Measurements from ENCODE around the gene CLDN14.
A peak's percentile ranks its signal among the peaks of the same experiment; 100 is the strongest.

The CLDN14 gene

DNA sequence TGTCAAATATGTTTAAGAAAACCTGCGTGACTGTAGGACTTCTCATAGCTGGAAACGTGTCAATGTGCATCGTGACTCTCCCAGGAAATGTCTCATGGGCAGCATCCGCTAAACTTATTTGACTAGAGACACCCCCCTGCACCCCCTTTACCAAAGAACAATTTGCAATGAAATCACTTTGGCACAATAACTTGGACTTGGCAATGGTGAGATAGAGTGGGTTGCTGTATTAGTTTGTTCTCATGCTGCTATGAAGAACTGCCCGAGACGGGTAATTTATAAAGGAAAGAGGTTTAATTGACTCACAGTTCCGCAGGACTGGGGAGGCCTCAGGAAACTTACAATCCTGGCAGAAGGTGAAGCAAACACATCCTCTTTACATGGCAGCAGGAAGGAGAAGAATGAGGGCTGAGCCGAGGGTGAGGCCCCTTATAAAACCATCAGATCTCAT, 13.8 kb downstream of the CLDN14 start:
- DNase-seq = no peak

DNA sequence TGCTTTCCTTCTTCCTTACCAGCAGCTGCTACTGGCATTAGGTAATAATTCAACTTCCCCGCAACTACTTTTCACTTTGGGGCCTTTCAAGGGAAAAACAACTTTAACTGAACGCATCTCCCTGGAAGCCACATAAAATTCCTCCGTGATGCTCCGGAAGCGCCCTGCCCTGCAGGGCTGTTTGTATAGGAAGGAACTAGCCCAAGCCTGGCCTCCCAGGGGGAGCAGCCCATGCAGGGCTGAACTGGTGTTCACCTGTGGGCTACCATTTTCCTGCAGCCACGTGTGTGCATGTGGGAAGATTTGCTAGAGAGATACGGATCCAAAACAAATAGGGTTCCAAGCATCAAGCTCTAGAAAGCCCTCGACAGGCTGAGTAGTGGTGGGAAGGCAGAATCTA, 14.4 kb downstream of the CLDN14 start:
- no peak for DNase-seq

DNA sequence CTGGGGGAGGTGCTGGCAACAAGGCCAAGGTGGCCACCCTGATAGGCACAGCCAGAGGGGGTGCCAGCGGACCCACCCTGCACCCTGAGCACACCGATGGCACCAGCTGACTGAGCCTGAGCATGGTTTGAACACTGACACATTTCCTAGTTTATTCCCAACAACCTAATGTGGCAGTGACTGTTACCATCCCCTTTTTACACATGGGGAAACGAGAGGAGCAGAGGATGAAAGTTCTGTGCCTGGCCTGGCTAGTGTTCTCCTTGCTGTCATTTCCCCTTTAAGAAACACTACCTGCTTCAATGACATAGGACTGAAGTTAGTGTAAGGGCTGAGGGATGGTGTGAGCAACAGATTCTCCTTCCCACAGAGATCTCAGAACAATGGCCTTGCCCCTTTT, 15.3 kb downstream of the CLDN14 start:
- DNase-seq = no peak

DNA sequence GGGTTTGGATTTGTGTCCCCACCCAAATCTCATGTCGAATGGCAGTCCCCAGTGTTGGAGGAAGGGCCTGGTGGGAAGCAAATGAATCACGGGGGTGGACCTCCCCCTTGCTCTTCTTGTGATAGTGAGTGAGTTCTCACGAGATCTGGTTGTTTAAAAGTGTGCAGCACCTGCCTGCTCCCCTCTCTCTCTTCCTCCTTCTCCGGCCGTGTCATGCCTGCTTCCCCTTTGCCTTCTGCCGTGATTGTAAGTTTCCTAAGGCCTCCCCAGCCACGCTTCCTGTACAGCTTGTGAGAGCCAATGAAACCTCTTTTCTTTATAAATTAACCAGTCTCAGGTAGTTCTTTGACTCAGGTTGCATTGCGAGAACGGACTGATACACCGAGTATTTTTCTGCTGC, 15.9 kb downstream of the CLDN14 start:
- DNase-seq = no peak

DNA sequence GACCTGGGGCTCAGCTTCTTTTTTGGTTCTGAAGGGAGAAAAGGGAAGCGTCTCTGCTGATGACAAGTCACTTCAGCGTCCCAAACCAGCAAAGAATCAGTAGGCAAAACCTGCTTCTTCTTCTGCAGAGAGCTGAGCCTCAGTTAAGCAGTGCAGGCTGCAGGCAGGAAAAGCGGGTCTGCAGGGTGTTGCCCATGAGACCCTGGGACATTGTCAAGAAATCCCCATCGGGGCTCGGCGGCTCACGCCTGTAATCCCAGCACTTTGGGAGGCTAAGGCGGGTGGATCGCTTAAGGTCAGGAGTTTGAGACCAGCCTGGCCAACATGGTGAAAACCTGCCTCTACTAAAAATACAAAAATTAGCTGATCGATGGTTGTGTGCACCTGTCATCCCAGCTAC, 16.7 kb downstream of the CLDN14 start:
- DNase-seq = no peak

DNA sequence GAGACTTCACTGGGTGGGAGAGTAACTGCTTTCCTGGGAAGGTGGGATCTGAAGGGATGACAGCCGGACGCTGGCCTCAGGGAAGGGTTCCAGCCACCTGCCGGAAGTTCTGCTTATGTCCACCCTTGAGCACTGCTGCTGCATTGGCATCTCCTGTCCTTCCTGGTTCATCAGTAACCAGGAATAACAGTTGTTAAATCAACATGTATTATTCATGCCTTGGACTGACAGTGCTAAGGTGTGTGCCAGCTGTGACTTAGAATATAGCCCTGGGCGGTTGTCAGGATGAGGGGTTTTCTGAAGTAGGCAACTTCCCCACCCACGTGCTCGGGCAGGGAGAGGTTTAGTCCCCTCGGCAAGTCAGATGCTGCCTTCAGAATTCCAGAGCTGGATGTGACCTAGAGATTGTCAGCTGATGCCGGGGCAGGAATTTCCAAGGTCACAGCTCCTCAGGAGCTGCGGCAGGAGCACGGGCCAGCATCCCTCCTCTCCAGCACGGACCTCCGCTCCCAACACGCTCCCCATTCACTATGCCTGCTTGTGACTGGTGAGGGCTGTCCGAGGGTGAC, 17.9 kb downstream of the CLDN14 start:
- no peak for DNase-seq

DNA sequence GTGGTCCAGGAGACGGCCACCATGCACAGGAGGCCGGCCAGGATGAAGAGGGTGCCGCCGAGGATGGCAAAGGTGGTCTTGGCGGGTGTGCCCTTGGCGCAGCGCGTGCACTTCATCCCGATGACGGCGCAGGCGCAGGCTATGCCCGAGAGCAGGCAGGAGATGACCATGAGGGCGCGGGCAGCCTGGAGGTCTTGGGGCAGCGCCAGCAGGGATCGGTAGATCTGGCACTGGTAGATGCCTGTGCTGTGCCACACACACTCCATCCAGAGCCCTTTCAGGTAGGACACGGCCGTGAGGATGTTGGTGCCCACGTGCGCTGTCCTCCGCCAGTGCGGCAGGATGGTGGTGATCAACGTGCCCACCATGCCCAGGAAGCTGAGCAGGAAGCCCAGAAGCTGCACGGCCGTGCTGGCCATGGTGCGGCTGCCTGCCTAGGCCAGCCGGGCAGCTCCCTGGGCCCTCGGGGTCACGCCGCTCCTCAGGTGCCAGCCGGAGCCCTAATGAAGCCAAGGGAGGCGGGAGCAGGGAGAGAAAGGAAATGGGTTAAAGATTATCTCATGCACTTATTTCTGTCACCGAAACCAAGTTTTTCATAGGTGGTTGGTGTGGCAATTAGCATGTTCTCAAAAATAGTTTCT, 18.5 kb downstream of the CLDN14 start:
- no peak for DNase-seq

DNA sequence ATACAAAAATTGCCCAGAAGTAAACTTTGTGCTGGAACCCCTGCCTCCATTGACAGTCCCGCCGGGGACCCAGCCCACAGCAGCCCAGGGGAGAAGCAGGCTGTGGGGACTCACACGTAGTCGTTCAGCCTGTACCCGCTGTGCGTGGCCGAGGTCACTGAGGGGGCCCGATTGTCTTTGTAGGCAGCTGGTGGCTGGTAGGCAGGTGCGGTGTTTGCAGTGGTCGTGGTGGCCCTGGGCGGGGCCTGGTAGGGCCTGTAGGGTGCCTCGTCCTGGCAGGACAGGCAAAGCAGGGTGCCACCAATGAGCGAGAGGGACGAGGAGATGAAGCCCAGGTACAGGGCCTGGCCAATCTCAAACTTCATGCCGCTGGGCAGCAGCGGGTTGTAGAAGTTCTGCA, 19.1 kb downstream of the CLDN14 start:
- DNase-seq = no peak

DNA sequence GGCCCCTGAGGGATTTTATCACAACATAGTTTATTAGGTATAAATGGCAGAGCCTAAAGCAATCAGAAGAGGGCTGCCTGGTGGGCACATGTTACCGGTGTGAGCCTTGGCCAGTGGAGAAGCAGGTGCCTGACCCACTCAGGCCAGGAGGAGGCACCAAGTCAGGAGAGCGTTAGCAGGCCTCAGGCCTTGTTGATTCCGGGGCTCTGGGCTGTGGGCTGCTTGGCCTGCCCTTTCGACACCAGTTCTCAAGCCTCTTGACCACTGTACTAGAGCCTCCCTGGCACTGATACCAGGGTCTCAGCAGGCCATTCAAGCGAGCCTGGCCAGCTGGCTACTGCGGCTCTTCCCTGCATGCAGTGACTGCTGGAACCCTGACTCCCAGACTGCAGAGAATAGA, 20.8 kb downstream of the CLDN14 start:
- DNase-seq = no peak

DNA sequence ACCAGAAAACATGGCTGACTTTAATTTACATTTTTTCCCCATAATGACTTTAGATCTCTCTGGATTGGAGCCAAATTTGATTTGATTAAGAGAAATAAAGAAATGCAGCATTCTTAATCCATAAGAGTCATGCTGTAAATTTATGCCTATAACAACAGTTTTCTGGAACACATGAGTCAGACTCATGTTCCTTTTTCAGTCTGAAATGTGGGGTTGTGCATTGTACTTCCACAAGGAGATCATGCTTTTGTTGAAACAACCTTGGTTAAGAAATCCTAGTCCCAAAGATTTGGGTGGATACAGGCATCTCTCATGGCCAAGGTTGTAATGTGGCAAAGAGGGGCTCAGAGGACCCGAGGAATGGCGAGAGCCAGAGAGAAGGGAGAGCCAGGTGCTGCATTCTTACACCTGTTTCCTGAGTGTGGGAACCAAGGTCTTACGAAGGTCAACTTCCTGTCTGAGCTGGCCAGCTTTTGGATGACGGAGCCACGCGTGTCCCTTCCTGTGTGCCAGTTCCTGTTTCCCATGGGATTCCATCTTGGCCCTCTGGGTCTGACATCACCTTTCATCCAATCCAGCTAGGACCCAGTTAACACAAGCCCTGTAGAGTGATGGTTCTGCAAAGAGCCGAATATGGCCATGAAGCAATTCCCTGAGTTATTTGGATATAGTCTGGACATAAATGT, 23.1 kb downstream of the CLDN14 start:
- no peak for DNase-seq

DNA sequence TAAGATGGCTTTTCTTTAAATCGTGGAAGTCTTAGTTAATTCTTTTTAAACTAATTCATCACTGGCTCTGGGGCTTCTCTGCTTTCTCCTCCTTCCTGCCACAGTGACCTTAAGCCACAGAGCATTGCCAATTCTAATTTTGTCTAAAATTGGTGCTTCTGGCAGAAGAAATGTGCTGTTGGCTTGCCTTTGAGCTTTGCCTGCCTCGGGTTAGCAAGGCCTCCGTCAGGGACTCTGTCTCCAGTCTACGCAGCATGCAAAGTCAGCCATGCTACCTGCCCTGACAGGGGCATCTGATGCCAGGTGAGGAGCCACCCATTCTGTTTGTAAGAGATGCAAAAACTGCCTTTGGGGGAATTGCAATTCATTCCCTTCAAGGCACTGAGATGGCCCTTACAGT, 25.2 kb downstream of the CLDN14 start:
- no peak for DNase-seq

DNA sequence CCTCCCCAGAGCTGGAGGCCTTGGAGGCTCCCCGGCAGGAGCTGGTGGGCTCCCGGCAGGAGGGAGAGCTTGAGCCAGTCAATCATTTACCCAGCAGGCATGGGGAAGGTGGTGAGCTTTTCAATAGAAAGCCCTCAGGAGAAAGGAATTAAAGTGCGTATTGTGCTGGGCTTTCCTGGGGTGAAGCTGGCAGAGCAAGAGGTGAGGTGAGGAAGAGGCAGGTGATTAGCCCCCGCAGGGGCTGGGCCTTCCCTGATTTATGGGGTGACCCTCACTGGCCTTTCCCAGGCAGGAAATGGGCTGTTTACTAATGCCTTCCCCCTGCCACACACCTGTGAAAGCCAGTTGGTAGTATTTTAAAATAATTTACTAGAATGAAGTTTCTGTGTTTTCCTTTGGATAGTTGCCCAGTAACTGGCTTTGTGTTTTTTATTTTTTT, 25.8 kb downstream of the CLDN14 start:
- DNase-seq = peak; percentile 64

DNA sequence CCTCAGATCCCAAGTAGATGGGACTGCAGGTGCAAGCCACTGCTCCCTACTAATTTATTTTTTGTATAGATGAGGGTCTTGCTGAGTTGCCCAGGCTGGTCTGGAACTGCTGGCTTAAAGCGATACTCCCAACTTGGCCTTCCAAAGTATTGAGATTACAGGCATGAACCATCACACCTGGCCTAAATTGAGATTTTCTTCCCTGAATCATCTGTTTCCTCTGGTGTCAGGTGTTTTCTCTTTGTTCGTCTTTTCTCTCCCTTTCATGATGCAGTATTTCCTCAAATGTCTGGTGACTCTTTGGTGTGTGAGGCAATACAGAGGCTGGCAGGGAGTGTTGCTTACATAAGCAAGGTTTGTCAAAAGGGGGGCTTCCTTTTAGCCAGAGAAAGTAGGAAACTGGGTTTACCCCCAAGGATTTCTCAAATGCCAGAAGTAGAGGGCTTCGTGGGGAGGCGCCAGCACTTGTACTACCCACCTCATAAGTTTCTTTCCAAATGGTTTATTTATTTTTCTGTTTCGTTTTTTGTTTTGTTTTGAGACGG, 27.6 kb downstream of the CLDN14 start:
- DNase-seq = no peak

DNA sequence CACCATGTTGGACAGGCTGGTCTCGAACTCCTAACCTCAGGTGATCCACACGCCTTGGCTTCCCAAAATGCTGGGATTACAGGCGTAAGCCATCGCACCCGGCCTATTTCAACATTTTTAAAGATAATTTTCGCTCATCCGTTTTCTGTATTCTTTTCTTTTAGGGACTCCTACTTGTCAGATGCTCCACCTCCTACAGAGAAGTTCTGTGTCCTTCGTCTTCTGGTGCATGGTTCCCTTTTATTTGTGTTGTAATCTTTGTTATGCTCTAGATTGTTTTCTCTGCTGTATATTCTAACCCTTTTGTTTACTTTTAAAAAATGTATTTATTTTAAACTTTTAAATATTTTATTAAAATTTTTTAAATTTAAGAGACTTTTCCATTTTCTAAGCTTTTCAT, 28.4 kb downstream of the CLDN14 start:
- DNase-seq = no peak

DNA sequence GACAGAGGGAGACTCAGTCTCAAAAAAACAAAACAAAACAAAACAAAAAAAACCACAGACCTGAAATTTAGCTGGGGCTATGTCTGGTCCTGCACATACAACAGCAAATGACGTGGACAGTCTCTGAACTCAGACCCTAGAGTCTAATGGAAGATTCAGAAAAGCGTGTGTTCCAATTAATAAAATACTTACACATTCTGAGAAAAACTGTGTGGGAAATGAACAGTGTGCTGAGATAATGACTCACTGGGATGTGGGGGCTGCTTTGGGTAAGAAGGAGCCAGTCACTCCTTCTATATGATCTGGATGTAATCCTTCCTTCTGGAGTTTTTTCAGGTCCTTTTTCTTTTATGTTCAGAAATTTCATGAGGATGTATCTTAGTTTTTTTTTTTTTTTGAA, 29.4 kb downstream of the CLDN14 start:
- no peak for DNase-seq

DNA sequence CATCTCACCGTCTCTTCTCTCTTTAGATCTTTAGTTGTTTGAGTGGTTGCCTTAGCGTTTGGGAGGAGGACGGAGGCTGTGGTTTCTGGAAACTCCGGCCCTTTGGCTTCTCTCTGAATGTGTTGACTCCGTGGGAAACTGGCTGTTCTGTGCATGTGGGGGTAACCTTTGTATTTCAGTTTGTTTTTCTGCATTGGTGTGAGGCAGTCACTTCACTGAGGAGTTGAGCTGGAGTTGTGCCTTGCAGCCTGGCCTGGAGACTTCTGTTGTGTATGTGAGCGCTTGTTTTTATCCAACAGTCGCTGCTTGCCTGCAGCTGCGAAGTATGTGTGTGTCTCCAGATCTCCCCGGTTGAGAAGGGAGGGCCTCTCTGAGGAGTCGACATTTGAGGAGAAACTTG, 33.6 kb downstream of the CLDN14 start:
- no peak for DNase-seq

DNA sequence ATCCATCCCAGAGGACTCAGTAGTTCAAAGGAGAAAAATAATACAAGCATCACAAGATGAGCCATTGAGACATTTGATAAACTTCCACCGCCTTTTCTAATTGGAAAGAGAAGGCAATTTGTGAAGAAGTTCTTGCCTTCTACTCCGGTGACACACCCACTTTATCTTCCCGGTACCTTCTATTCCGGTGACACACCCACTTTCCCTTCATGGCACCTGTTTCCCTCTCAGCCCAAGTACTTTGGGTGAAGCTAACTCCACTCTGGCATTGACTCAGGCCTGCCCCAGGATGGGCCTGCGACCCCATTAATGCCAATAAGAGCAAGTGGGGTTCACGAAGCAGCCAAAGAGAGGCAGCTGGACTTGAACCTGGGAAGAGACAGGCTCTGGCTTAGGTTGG, 38.2 kb downstream of the CLDN14 start:
- DNase-seq = no peak

DNA sequence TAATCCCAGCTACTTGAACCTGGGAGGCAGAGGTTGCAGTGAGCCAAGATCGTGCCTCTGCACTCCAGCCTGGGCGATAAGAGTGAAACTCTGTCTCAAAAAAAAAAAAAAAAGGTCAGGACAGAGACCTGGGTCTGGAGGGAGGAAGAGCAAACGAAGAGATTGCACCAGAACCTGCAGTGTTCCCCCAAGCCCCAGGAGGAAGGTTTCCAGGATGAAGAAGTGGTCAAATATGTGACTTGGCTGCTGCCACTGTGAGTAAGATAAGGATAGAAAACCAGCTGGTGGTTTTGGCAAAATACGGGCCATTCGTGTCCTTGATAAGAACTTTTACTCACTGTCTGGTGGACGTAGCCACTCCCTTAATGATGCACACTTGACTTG, 42.2 kb downstream of the CLDN14 start:
- DNase-seq = no peak

DNA sequence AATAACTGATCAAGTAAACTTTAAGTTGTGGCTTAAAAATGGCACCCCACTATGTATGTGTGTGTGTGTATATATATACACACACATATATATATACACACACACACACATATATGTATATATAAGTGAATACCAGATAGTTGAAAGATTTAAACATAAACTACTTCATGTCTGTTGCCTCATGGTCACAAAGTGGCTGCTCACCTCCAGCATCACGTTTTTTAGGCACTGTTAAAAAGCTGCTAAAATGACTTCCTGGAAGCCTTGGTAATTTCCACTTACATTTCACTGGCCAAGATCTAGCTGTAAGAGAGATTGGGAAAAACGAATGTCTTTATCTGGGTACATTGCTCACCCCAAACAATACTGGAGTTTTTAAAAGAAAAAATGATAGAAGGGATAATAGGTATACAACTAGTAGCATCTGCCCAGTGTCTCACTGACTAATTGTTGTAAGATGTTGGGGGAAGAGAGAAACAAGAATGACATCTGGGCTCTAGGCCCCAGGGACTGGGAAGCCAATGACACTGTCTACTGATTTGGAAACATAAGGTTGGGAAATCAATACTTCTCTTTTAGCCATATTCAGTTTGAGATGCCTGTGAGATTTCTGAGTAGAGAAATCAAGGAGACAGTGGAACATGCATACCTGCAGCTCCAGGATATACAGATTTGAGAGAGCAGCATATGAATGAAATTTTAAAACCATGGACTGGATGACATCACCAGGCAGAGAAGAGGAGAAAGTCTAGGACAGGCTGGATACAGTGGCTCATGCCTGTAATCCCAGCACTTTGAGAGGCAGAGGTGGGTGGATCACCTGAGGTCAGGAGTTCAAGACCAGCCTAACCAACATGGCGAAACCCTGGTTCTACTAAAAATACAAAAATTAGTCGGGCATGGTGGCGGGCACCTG, 42.8 kb downstream of the CLDN14 start:
- DNase-seq = no peak

DNA sequence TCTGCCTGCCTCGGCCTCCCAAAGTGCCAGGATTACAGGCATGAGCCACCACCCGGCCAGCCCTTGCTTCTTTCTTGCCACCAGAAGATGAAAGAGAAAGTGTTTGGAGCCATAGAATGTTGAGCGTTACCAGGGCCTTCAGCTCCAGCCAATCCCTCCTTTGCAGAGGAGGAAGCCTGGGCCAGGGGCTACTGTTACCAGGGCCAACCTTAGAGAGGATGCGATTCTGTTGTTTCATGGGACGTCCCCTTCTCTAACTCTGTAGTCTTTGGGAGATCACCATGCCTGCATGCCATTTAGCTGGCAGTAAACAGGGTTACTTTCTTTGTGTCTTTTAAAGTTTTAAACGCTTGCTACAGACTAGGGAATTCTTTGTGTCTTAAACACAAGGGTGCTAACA, 45.8 kb downstream of the CLDN14 start:
- no peak for DNase-seq

DNA sequence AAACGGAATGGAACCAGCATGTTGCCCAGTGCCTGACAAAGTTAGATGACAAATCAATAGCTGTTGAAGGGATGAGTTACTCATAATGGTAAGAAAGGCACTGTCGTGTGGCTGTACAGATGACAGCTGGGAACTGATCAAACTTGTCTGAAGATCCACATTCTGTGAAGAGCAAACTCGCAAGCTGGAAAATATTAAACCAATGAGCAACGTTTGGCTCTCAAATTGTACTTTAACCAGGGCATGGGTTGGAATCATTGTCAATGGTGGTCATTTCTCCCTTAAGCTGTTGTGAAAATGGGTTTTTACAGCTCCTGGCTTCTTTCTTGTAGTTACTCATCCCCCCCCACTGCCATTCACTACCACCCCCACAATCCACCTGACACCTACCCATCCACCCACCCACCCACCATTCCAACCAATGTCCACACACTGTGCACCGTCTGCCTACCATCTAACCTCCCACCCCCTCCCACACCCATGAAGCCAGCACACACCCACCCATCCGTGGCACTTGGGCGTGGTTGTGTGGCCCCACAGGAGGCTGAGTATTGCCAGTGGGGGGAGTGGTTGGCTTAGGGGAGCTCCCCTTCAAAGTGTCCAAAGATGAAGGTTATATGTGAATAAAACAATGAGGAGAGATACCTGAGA, 46.7 kb downstream of the CLDN14 start:
- DNase-seq = no peak

DNA sequence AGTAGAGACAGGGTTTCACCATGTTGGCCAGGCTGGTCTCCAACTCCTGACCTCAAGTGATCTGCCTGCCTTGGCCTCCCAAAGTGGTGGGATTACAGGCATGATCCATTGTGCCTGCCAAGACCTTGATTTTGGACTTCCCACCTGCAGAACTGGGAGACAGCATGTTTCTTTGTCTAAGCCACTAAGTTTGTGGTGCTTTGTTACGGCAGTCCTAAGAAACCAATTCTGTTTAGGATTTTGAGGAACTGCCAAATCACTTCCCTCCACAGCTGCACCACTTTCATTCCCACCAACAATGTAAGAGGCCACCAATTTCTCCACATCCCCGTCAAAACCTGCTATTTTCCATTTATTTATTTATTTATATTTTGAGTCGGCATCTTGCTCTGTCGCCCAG, 48.7 kb downstream of the CLDN14 start:
- DNase-seq = no peak

DNA sequence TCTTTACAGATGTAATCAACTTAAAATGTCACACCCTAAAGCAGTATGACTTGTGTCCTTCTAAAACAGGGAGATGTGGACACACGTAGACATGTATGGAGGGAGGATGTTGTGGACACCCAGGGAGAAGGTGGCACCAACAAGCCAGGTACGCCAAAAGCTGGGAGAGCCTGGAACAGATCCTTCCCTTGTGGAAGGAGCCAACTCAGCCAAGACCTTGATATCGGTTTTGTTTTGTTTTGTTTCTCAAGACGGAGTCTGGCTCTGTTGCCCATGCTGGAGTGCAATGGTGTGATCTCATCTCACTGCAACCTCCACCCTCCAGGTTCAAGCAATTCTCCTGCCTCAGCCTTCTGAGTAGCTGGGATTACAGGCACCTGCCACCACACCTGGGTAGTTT, 49.1 kb downstream of the CLDN14 start:
- DNase-seq = no peak

All from NCI-H1417 treated with DMSO at 0.1 percent for 48 hours (cell line).